HPDE6-E6E7 (cell line): ENCODE measurements around the gene RAB34.
A peak's percentile ranks its signal among the peaks of the same experiment; 100 is the strongest.

Source experiments
- DNase-seq: peaks from one replicate; pipeline ENCODE4 v3.0.0; 2011; ENCODE audit warnings: missing footprints; ENCODE audit errors: extremely low spot score

The RAB34 gene, protein sequence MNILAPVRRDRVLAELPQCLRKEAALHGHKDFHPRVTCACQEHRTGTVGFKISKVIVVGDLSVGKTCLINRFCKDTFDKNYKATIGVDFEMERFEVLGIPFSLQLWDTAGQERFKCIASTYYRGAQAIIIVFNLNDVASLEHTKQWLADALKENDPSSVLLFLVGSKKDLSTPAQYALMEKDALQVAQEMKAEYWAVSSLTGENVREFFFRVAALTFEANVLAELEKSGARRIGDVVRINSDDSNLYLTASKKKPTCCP

DNA sequence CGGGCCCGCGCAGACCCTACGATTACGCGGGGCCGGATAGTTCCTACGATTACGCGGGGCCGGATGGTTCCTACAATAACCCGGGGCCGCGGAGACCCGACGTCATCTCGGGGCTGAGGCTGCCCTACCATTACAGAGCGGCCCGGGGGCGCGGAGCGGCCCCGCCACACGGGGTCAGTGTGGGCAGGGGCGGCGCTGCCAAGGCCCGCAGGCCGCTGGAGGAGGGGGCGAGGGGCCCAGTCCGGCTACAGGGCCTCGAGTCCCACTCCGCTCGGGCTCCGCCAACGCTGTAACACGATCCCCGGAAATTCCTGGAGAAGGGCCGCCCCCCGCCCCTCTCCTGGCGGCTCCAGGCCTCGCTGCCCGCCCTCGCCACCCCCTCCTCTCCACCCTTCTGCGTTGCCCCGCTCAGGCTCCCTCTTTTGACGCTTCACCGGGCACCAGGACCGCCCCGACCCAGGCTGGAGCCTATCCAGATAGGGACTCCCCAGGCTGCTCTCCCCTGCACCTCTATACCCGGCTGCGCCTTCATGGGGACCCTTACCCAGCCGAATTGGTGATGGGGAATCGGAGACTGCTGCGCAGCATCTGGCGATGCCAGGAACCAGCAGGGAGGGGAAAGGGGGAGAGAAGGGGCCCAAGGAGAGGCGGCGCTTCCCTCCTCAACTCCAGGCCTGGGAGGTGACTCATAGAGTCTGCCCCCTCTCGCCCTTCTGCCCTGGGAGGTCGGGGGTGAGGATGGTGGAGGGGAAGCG is at the start of gene RAB34:
RAB34 (minus strand) TSS at position 291 of the 755 bp plus-strand sequence. CDS start 602 bp downstream, outside the sequence.
- DNase-seq = peak; percentile 51

DNA sequence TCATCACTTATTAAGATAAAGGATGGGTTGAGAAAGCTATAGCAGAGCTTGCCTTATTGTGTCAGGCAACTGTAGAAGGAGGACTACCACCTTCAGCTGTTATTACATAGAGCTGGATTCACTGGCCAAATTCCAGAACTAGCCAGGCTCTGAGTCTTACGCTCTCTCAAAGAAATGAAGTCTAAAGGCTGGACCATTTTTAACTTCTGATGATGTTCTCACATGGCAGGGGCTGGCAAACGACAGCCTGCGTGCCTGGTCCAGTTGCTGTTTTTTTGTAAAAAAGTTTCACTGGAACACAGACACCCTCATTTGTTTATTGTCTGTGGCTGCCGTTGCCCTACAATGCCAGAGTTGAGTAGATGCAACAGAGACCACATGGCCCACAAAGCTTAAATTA is 47.4 kb upstream of the RAB34 start:
- DNase-seq = no peak

DNA sequence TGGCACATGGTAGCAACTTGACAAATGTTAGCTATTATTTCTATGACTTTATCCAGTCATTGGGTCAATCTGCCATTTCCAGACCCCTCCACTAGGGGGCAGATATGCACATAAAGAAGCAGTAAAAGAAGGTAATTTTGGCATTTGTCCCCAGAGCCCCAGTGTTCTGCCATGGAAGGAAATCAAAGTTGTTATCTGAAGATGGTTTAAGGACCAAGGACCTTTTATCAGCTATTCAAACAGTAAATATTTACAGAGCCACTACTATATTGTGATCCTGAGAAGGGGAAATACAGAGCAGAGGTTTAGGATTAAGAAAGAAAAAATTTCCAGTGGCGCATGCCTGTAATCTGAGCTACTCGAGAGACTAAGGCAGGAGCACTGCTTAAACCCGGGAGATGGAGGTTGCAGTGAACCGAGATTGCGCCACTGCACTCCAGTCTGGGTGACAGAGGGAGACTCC is 46.2 kb upstream of the RAB34 start:
- DNase-seq = no peak

DNA sequence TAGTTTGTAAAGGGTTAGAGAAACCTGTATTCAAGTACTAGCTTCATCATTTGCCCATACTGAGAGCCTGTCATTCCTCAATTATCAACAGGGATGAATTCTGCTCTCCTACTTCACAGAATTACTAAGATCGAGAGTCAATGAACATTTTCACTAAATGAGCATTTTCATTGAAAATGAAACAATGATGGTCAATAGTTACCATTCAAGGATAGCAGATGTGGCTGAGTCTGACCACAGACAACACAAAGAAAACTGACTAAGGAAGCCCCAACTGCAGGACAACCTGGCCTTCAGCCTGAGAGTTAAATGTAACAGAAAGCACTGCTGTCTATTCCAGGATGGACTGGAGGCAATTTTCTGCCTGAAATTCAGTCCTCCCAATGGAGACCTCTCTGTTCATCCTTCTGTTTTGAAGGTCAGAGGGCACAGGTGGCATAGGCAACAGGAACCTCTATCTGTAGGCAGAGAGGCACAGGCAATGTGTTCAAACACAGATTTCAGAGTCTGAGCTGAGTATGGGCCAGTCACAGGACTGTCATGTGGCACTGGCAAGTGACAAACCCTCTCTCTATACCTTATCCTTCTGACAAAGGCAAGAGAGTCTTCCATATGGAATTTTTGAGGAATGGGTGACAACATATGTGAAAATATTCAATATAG is 45.6 kb upstream of the RAB34 start:
- DNase-seq = no peak

DNA sequence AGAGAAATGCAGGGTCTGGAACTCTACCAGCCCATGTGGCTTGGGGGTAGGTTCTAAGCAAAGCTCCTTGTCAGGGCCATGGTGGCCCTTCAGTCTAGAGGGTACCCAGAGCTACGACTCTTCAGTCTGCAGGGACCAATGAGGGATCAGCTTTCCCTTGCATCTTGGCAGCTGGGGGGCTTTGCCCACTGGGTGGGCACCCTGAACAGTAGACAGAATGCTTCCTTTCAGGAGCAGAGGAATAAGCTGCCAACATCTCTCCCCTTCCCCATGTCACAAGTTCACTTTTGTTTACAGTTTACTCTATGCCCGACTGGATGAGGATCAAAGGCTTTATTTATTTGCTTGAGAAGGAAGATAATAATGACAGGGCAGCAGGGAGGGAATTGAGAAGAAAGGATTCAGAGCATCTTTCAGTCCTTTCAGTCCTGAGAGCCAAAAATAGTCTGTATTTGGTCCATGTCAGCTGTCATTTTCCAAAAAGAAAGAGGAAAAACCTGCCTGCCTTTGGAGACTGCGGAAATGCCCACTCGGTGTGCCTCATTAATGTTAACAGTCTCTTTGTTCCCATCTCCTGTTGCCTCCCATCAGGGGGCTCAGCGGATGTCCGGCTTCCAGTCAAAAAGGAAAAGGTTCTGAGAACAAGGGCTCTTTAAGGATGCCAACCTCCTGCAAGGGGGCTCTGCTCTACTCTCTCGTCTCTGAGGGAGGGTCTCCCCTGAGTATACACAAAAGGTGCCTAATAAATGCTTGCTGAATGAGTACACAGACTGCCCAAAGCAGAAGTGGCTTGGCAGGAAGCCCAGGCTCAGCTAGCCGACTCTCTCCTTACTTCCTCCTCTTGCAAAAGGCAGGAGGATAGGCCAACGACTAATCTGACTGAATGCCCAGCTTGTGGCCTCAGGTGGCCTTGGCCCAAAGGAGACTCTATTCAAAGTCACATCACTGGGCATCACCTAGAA is 43.2 kb upstream of the RAB34 start:
- DNase-seq = no peak

DNA sequence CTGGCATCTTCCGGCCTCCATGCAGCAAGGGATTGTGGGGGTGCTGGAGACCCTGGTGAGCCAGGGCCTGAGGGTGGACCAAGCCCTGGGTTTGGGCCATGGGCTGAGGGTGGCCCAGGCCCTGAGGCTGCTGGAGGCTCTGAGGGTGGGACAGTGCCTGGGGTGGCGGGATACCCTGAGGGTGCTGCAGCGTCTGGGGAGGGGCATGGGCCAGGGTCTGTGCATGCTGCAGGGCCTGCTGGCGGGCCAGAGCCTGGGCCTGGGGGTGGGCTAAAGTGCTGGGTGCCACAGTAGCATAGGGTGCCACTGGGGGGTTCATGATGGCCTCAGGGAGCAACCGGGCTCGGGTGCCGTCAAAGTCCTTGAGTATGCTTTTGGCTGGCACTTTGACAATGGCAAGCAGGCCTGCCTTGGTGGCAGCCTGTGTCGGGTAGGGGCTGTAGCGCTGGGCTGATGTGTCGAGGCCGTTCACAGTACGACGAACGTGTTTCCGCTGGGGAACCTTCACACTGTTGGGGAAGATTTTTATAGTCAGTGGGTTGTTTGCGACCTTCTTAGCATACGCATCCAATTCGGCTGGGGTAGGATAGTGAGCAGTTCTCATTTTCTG is 41.7 kb upstream of the RAB34 start:
- no peak for DNase-seq

DNA sequence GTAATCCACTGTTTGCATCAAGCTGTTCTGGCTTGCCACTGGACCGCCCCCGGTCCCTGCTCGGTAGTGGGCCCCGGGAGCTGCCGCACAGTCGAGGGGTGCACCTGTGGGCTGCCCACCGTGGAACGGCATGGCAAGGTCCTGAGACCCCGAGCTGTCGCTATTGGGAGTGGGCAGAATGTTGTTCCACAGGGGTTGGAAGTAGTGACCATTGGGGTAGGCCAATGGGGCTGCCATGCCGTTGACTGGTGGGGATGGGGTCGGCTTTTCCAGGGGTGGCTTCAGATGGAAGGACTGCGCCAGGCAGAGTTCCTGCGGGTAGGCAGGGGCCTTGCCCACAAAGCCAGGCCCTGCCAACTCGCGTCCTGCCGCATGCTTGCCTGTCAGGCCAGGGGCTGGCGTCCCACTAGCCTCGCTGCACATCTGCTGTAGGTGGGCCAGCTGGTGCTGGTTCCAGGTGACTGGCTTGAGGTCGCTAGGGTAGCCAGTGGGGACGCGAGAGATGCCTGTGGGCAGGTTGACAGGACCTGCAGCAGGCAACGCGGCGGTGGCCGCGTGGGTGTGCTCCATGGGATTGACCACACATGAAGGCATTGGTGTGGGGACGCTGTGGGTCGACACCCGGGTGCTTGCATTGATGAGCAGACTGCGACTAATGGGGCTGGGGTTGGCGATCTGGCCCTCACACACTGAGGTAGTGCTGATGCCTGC is 40.9 kb upstream of the RAB34 start:
- DNase-seq = no peak

DNA sequence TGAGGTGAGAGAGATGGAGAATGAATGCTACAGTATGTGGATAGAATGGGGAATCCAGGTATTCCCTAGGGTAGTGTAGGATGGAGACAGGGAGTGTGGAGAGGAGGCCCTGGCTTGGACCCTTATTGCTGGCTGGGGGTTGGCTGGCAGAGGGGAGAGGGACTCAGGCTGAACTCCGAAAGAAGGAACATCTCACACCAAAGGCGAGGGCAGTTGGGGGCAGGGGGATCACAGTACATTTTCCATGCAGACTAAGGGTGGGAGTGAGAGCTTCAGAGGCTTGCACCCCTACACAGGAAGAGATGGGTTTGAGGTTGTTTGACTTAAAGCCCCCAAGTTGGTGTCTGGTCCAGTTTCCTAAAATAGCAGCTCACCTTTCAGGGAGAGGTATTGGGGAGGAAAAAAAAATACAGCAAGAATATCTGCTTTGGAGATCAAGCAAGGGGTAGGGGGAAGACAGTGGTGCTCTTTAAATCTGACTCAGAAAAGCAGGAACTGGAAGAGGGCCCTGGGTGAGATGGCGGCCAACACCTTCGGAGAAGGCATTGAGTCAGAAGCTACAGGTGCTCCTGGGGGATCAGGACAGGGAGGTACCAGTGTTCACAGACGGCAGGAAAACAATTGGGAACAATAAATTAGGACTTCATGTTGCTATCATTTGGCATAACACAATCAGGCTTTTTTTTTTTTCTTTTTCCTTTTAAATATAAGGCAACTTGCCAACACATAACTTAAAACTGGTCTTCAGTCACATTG is 38.6 kb upstream of the RAB34 start:
- DNase-seq = no peak

DNA sequence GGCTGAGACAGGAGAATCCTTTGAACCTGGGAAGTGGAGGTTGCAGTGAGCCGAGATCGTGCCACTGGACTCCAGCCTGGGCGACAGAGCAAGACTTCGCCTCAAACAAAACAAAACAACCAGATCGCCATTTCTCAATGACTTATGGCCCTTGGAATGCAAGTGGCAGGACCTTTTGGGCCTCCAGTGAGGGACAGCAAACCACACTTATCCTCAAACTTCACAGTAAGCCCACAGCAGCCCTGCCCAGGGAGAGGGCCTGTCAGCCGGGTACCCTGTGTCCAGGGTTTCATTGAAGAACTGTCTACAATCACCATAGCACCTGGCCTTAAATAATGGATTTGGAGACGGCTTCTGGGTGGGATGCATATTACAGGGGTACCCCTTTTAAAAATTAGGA is 37.8 kb upstream of the RAB34 start:
- no peak for DNase-seq

DNA sequence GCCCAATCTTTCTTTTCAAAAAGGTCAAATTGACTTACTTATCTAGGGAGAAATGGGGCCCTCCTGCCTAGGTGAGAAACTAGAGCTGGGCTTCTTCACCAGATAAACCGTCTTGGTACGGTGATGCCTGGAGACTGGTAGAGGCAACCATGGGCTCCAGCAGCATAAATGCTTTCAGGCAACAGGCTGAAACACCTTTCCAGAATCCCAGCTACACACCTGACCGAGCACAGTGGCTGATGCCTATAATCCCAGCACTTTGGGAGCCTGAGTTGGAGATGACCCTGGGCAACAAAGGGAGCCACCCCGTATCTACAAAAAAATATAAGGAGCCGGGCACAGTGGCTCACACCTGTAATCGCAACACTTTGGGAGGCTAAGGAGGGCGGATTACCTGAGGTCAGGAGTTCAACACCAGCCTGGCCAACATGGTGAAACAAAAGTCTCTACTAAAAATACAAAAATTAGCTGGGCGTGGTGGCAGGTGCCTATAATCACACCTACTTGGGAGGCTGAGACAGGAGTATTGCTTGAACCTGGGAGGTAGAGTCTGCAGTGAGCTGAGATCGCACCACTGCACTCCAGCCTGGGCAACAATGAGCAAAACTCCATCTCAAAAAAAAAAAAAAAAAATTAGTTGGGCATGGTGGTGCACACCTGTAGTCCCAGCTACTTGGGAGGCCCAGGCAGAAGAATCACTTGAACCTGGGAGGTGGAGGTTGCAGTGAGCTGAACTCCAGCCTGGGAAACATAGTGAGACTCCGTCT is 34.1 kb upstream of the RAB34 start:
- DNase-seq = no peak

DNA sequence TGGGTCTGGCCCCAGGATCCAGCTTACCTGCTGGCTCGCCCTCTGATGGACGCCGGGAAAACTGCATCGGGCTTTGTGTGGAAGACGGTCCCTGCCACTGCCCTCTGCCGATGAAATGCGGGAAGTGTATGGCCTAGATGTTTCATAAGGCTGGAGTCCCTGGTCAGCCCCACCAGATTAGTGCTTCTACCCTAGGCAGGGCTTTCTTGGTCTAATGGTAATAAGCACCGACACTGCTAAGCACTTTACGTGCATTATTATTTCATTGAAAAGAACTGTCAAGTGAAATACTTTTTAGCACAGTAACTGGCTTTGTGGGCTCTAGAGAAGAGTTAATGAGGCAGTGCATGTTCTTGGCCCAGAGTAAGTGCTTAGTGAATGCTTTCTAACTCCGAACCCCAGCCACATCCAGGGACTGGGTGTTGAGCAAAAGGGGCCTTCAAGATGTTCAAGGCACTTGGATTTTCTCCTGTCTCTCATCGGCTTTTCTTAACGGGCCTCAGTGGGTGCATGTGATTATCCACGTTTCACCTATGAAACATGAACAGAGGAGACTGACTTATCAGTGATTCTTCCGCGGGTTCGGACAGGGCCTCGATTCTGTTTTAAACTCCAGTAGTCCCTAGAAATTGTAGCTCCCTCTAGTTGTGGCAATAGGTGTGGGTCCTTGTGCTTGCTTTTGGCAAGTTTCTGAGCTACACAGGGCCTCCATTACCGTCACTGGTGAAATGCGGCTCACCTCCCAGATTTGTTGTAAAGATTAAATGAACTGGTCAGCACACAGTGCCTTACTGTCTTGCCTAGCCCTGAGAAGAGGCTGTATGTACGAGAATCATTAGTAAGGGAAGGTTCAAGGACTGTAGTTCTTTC is 32.7 kb upstream of the RAB34 start:
- no peak for DNase-seq

DNA sequence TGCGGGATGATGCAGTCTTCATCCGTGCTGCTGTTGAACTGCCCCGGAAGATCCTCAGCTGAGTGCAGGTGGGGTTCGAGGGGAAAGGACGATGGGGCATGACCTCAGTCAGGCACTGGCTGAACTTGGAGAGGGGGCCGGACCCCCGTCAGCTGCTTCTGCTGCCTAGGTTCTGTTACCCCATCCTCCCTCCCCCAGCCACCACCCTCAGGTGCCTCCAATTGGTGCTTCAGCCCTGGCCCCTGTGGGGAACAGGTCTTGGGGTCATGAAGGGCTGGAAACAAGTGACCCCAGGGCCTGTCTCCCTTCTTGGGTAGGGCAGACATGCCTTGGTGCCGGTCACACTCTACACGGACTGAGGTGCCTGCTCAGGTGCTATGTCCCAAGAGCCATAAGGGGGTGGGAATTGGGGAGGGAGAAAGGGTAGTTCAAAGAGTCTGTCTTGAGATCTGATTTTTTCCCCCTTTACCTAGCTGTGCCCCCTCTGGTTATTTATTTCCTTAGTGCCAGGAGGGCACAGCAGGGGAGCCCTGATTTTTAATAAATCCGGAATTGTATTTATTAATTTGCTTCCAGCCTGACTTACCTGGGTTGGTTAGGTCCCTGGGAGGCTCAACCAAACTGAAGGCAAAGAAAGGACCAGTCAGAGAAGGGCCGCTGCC is 32.0 kb upstream of the RAB34 start:
- DNase-seq = no peak

DNA sequence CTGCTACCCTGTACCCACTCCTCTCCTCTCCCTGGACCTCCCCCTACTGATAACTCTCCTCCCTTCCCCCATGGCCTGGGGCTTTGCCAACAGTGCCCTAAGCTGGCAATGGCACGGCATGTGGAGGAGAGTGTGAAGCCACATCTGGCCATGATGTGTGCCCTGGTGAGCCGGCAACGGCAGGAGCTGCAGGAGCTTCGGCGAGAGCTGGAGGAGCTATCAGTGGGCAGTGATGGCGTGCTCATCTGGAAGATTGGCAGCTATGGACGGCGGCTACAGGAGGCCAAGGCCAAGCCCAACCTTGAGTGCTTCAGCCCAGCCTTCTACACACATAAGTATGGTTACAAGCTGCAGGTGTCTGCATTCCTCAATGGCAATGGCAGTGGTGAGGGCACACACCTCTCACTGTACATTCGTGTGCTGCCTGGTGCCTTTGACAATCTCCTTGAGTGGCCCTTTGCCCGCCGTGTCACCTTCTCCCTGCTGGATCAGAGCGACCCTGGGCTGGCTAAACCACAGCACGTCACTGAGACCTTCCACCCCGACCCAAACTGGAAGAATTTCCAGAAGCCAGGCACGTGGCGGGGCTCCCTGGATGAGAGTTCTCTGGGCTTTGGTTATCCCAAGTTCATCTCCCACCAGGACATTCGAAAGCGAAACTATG is 31.3 kb upstream of the RAB34 start:
- no peak for DNase-seq

DNA sequence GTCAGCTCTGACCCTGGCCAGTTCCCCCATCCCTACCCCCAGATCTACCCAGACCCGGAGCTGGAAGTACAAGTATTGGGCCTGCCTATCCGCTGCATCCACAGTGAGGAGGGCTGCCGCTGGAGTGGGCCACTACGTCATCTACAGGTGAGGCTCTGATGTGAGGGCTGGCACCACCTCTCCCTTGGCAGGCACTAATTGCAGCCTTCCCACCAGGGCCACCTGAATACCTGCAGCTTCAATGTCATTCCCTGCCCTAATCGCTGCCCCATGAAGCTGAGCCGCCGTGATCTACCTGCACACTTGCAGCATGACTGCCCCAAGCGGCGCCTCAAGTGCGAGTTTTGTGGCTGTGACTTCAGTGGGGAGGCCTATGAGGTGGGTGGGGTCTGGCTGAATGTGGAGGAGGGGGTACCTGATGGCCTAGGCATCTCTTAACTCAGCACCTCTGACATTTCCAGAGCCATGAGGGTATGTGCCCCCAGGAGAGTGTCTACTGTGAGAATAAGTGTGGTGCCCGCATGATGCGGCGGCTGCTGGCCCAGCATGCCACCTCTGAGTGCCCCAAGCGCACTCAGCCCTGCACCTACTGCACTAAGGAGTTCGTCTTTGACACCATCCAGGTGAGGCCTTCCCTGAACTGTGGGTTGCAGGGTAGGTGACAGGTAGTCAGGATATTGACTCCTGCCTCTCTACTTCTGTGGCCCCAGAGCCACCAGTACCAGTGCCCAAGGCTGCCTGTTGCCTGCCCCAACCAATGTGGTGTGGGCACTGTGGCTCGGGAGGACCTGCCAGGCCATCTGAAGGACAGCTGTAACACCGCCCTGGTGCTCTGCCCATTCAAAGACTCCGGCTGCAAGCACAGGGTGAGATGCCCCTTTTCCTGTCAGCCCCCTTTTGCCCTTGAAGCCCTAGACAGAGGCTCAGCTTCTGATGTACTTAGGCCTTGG is 30.4 kb upstream of the RAB34 start:
- no peak for DNase-seq

DNA sequence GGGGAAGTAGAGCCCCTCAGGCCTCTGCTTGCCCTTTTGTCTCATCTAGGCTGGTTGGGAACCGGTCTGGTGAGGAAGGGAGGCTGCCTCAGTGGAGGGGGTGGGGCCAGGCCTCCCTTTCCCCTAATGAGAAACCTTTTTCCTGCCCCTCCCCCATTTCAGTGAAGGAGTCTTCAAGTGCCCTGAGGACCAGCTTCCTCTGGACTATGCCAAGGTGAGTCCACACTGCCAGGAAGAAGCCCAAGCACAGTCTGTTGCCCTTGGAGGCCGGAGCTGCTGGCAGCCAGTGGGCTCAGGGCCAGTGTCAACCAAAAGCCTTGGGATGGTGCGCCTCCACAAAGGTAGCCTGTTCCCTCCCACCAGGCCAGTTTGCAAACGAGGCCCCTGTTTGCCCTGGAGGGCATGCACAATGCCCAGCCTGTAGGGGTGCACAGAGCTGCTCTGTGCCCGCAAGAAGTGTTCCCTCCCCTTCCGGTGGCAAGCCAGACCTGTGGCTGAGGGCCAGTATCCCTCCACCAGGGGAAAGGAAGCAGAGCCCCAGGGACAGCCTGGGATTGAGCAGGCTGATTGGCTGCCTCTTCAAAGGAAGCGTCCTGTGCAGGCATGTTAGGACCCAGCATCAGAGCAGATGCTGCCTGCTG is 29.5 kb upstream of the RAB34 start:
- no peak for DNase-seq
